MM.1S (cell line): Measurements from ENCODE around the gene ATE1.

Experiments used
- DNase-seq: peaks from one replicate; pipeline ENCODE4 v3.0.0-alpha.2; 2015
- H2AFZ ChIP-seq: fragments of 300-600 bp; sonication (generic); 2 replicates; pipeline ENCODE4 v1.6.0; 2016; ENCODE audit warnings: antibody characterized with exemption, low read length
- H3F3A ChIP-seq: fragments of 300-600 bp; sonication (generic); 2 replicates; pipeline ENCODE4 v1.6.1; 2016; ENCODE audit warnings: mild to moderate bottlenecking, antibody characterized with exemption, low read length, moderate library complexity, mixed read lengths; ENCODE audit not compliant: insufficient read depth
- H3K27ac ChIP-seq: fragments of 300-600 bp; sonication (generic); 2 replicates; pipeline ENCODE4 v1.5.1; 2016; ENCODE audit warnings: mild to moderate bottlenecking, low read length
- H3K27me3 ChIP-seq: fragments of 300-600 bp; sonication (generic); replicated peaks from 2 replicates; pipeline ENCODE4 v1.6.0; 2016; ENCODE audit warnings: low read length; ENCODE audit not compliant: insufficient read depth
- H3K36me3 ChIP-seq: fragments of 300-600 bp; sonication (generic); replicated peaks from 2 replicates; pipeline ENCODE4 v1.6.1; 2016; ENCODE audit warnings: mild to moderate bottlenecking, low read length, mixed read lengths; ENCODE audit not compliant: insufficient read depth
- H3K4me1 ChIP-seq: fragments of 300-600 bp; sonication (generic); 2 replicates; pipeline ENCODE4 v1.6.1; 2016; ENCODE audit warnings: low read length, mixed read lengths
- H3K4me2 ChIP-seq: fragments of 300-600 bp; sonication (generic); 2 replicates; pipeline ENCODE4 v1.6.0; 2016; ENCODE audit warnings: low read depth, low read length
- H3K4me3 ChIP-seq: fragments of 300-600 bp; sonication (generic); 2 replicates; pipeline ENCODE4 v1.5.1; 2016; ENCODE audit warnings: low read length, mixed read lengths
- H3K79me2 ChIP-seq: fragments of 300-600 bp; sonication (generic); 2 replicates; pipeline ENCODE4 v1.6.1; 2016; ENCODE audit warnings: mixed run types, low read length, mixed read lengths
- H3K9ac ChIP-seq: fragments of 300-600 bp; sonication (generic); 2 replicates; pipeline ENCODE4 v1.6.1; 2016; ENCODE audit warnings: low read length, mixed read lengths
- H3K9me2 ChIP-seq: fragments of 300-600 bp; sonication (generic); replicated peaks from 2 replicates; pipeline ENCODE4 v1.6.1; 2016; ENCODE audit warnings: mild to moderate bottlenecking, low read length, mixed read lengths; ENCODE audit not compliant: insufficient read depth
- H3K9me3 ChIP-seq: fragments of 300-600 bp; sonication (generic); replicated peaks from 2 replicates; pipeline ENCODE4 v1.6.1; 2016; ENCODE audit warnings: mild to moderate bottlenecking, low read length, mixed read lengths; ENCODE audit not compliant: insufficient read depth
- H4K20me1 ChIP-seq: fragments of 300-600 bp; sonication (generic); 2 replicates; pipeline ENCODE4 v1.6.1; 2016; ENCODE audit warnings: mild to moderate bottlenecking, low read length, moderate library complexity, mixed read lengths; ENCODE audit not compliant: insufficient read depth
- CTCF ChIP-seq: fragments of 300-600 bp; sonication (generic); IDR thresholded peaks from 2 replicates; pipeline ENCODE4 v1.5.1; 2016; ENCODE audit warnings: antibody characterized with exemption, low read length, mixed read lengths
- EZH2 ChIP-seq: fragments of 300-600 bp; sonication (generic); optimal IDR thresholded peaks from 2 replicates; pipeline ENCODE3; 2017; ENCODE audit warnings: low read depth, mild to moderate bottlenecking, antibody characterized with exemption, low read length, mixed read lengths
- EZH2phosphoT487 ChIP-seq: fragments of 300-600 bp; sonication (generic); IDR thresholded peaks from 2 replicates; pipeline ENCODE4 v1.6.1; 2018; ENCODE audit warnings: antibody characterized with exemption, low read length

ATE1 gene

GRCh38 chr10:121886181-121886580 is 41.6 kb downstream of the ATE1 start:
- Histone ChIP-seq H3K4me3 (no peak overlapping the region), H2AFZ (no peak overlapping the region), H3K36me3 (no peaks in the 10 kb centered on the region), H4K20me1 (no peaks in the 10 kb centered on the region), H3F3A (peaks cover 2% of the 10 kb centered on the region; the same call in 1 of the 2 replicates), H3K4me2 (no peak overlapping the region), H3K9me2 (no peaks in the 10 kb centered on the region), H3K27ac (no peak overlapping the region), H3K9ac (no peak overlapping the region), H3K79me2 (no peaks in the 10 kb centered on the region), H3K27me3 (no peaks in the 10 kb centered on the region), H3K4me1 (peaks cover 2% of the 10 kb centered on the region; the same call in 1 of the 2 replicates), H3K9me3 (no peaks in the 10 kb centered on the region)
- no peak for TF ChIP-seq CTCF
- TF ChIP-seq EZH2phosphoT487, result no peak
- no peak for TF ChIP-seq EZH2
- DNase-seq, result no peak

DNA sequence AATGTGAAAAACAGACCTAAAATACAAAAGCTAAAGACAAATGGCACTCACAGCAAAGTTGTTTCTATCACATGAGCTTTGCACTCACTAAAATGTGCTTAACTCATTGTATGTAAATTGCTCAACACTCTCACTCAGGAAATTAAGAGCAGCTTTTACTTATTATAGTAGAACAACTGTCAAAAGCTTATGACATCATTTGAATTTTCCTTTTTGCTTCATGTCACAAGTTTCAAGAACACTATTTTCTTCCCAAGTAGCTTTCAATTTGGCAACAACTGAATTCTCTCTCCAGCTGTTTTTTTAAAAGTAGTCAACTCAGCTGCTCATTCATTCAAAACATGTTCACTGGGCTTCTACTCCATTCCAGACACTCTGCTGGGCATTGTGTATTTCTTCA is 46.9 kb downstream of the ATE1 start:
- Histone ChIP-seq H3K27me3 (no peaks in the 10 kb centered on the region), H3F3A (peaks cover 5% of the 10 kb centered on the region; the same call in 1 of the 2 replicates), H3K9me3 (no peaks in the 10 kb centered on the region), H3K9me2 (no peaks in the 10 kb centered on the region), H2AFZ (no peak overlapping the region), H3K9ac (no peak overlapping the region), H3K4me2 (peak overlapping the region; percentile 9; the same call in 1 of the 2 replicates), H3K4me1 (peaks cover 9% of the 10 kb centered on the region; the same call in 1 of the 2 replicates), H3K79me2 (no peaks in the 10 kb centered on the region), H3K36me3 (no peaks in the 10 kb centered on the region; the same call in 1 of the 2 replicates), H4K20me1 (no peaks in the 10 kb centered on the region), H3K27ac (peak overlapping the region; percentile 3; the same call in 1 of the 2 replicates), H3K4me3 (no peak overlapping the region)
- no peak for TF ChIP-seq EZH2
- TF ChIP-seq CTCF, result no peak
- TF ChIP-seq EZH2phosphoT487, result no peak
- peak; percentile 21 for DNase-seq

- H2AFZ ChIP-seq, result no peak overlapping the region
- H3K36me3 ChIP-seq, result no peaks in the 10 kb centered on the region; the same call in 1 of the 2 replicates
- H3K4me3 ChIP-seq, result no peak overlapping the region
- no peaks in the 10 kb centered on the region for H3K9me3 ChIP-seq
- H3K27ac ChIP-seq, result no peak overlapping the region
- H4K20me1 ChIP-seq, result no peaks in the 10 kb centered on the region
- H3K9me2 ChIP-seq, result no peaks in the 10 kb centered on the region
- H3K27me3 ChIP-seq, result no peaks in the 10 kb centered on the region
- H3F3A ChIP-seq, result peaks cover 5% of the 10 kb centered on the region; the same call in 1 of the 2 replicates
- no peak for DNase-seq
- H3K9ac ChIP-seq, result no peak overlapping the region
- no peaks in the 10 kb centered on the region for H3K79me2 ChIP-seq
- no peak for TF ChIP-seq CTCF
- no peak for TF ChIP-seq EZH2phosphoT487
- no peak for TF ChIP-seq EZH2
- peaks cover 9% of the 10 kb centered on the region; the same call in 1 of the 2 replicates for H3K4me1 ChIP-seq
- no peak overlapping the region for H3K4me2 ChIP-seq
Observed at GRCh38 chr10:121879476-121879875, 48.4 kb downstream of the ATE1 start.
